ENCODE results near the gene RAB18.

The RAB18 gene

GRCh38 chr10:27470885-27471284, 33.2 kb upstream of the RAB18 start:
- no peak overlapping the region for H3K27ac ChIP-seq (ENCODE audit: extremely low read depth, low read depth, low read length)
- ChIA-PET CTCF (no interaction called here), POLR2A (no interaction called here)
- H3K4me1 ChIP-seq (ENCODE audit: control insufficient read depth, insufficient read depth, low read length) = no peaks in the 10 kb centered on the region
- H3K4me3 ChIP-seq (ENCODE audit: low read depth, low read length) = no peak overlapping the region
- no peaks in the 10 kb centered on the region for H3K36me3 ChIP-seq (ENCODE audit: control insufficient read depth in 2 of 2, insufficient read depth in 1 of 2, low read length in 2 of 2)
- no peaks in the 10 kb centered on the region for H3K9me3 ChIP-seq (ENCODE audit: control insufficient read depth, insufficient read depth, low read depth, low read length)
- TF ChIP-seq ZNF658 (tag by site-specific recombination; IDR thresholded peaks at IDR 0.05) (no peak), ZNF518A (tag by site-specific recombination; conservative IDR thresholded peaks at IDR 0.05; ENCODE audit: low read depth) (no peak)

- H3K9me3 ChIP-seq (ENCODE audit: control insufficient read depth, insufficient read depth, low read depth, low read length) = no peaks in the 10 kb centered on the region
- TF ChIP-seq ZNF157 (tag by site-specific recombination; IDR thresholded peaks at IDR 0.05) = no peak
- TF ChIP-seq OVOL3 (tag by site-specific recombination; IDR thresholded peaks at IDR 0.05) = no peak
- no peak for TF ChIP-seq ZNF785 (tag by site-specific recombination; IDR thresholded peaks at IDR 0.05)
- TF ChIP-seq ZNF514 (tag by site-specific recombination; IDR thresholded peaks at IDR 0.05) = no peak
- TF ChIP-seq ZNF521 (tag by site-specific recombination; IDR thresholded peaks at IDR 0.05) = no peak
- no peak for TF ChIP-seq INSM2 (tag by site-specific recombination; IDR thresholded peaks at IDR 0.05)
- TF ChIP-seq ZFP3 (tag by site-specific recombination; IDR thresholded peaks at IDR 0.05; ENCODE audit: low read depth) = no peak
- H3K4me3 ChIP-seq (ENCODE audit: low read depth, low read length) = no peak overlapping the region
- no peaks in the 10 kb centered on the region for H3K36me3 ChIP-seq (ENCODE audit: control insufficient read depth in 2 of 2, insufficient read depth in 1 of 2, low read length in 2 of 2)
- no peaks in the 10 kb centered on the region for H3K4me1 ChIP-seq (ENCODE audit: control insufficient read depth, insufficient read depth, low read length)
- ChIA-PET CTCF (no interaction called here), POLR2A (interaction anchor here (0.7 kb wide), 1 partner anchor 653 kb away, joined by 4 read pairs; no protein-coding TSS in a partner anchor)
- H3K27ac ChIP-seq (ENCODE audit: extremely low read depth, low read depth, low read length) = no peak overlapping the region
These were observed 29.4 kb upstream of the RAB18 start for GRCh38 chr10:27474741-27475140.

- Histone ChIP-seq H3K27ac (ENCODE audit: extremely low read depth, low read depth, low read length) (no peak overlapping the region), H3K4me1 (ENCODE audit: control insufficient read depth, insufficient read depth, low read length) (0 out of 2 replicates have a peak, but pooled peaks cover 2% of the 10 kb centered on the region), H3K9me3 (ENCODE audit: control insufficient read depth, insufficient read depth, low read depth, low read length) (no peaks in the 10 kb centered on the region), H3K36me3 (ENCODE audit: control insufficient read depth in 2 of 2, insufficient read depth in 1 of 2, low read length in 2 of 2) (no peaks in the 10 kb centered on the region), H3K4me3 (ENCODE audit: low read depth, low read length) (no peak overlapping the region)
- CTCF ChIA-PET = interaction anchor here (0.6 kb wide), 1 partner anchor 22 kb away, joined by 3 read pairs; no protein-coding TSS in a partner anchor
- POLR2A ChIA-PET = no interaction called here
- TF ChIP-seq MZF1 (tag by site-specific recombination; IDR thresholded peaks at IDR 0.05; ENCODE audit: borderline replicate concordance) = no peak
- no peak for TF ChIP-seq ZSCAN18 (tag by site-specific recombination; IDR thresholded peaks at IDR 0.05)
- no peak for TF ChIP-seq MYNN (tag by site-specific recombination; IDR thresholded peaks at IDR 0.05; ENCODE audit: borderline replicate concordance)
- TF ChIP-seq GFI1B (tag by site-specific recombination; IDR thresholded peaks at IDR 0.05) = no peak
- no peak for TF ChIP-seq ZFP41 (tag by site-specific recombination; IDR thresholded peaks at IDR 0.05; ENCODE audit: borderline replicate concordance)
- no peak for TF ChIP-seq ZNF670 (tag by site-specific recombination; IDR thresholded peaks at IDR 0.05; ENCODE audit: low read depth)
- TF ChIP-seq ZNF211 (tag by site-specific recombination; IDR thresholded peaks at IDR 0.05; ENCODE audit: low read depth) = no peak
- TF ChIP-seq ZNF18 (tag by site-specific recombination; IDR thresholded peaks at IDR 0.05) = no peak
- no peak for TF ChIP-seq ZNF133 (tag by site-specific recombination; IDR thresholded peaks at IDR 0.05)
- TF ChIP-seq ZNF394 (tag by site-specific recombination; IDR thresholded peaks at IDR 0.05; ENCODE audit: borderline replicate concordance) = no peak
- TF ChIP-seq ZNF19 (tag by site-specific recombination; IDR thresholded peaks at IDR 0.05; ENCODE audit: low read depth) = no peak
- no peak for TF ChIP-seq SP3 (tag by site-specific recombination; IDR thresholded peaks at IDR 0.05)
- no peak for TF ChIP-seq ZNF624 (tag by site-specific recombination; IDR thresholded peaks at IDR 0.05)
- no peak for TF ChIP-seq ZNF664 (tag by site-specific recombination; IDR thresholded peaks at IDR 0.05)
- TF ChIP-seq ZBTB17 (tag by site-specific recombination; IDR thresholded peaks at IDR 0.05) = no peak
These were observed 25.1 kb upstream of the RAB18 start for GRCh38 chr10:27479016-27479415.

All from HEK293 (cell line).